Fibroblast of skin of abdomen (primary cell): ENCODE results near the gene METAP1D. TPM values are rescaled to one million over a fixed set of nuclear protein-coding genes. Genes with fewer than 3 reads are reported as not detected.
"Not testable (repeated sequence)": the region's sequence is repeated elsewhere in the genome, so short reads cannot be mapped to it uniquely, and the experiment has no call there.

Experiments used
- DNase-seq: peaks from one replicate; pipeline ENCODE4 v3.0.0-alpha.2; 2013
- polyA plus RNA-seq, 2 experiments: library from polyadenylated mRNA; unstranded; fragments of 120-200 nt; gene quantifications; one replicate each; pipeline ENCODE4 v1.2.1, GENCODE V29; 2013; ENCODE audit not compliant: insufficient read length in 2 of 2

METAP1D gene
- 8.2 TPM for polyA plus RNA-seq (2013, experiment 1 of 2; ENCODE audit: insufficient read length)
- 7.0 TPM for polyA plus RNA-seq (2013, experiment 2 of 2; ENCODE audit: insufficient read length)

GRCh38 chr2:171999604-172000469 lies at the start of gene METAP1D:
Gene METAP1D, plus strand, starts transcription at chr2:171999953. Its CDS starts 17 bp downstream, at chr2:171999970.
- DNase-seq: peak; percentile 90

- DNase-seq: no peak
These were observed 47.5 kb upstream of the METAP1D start for GRCh38 chr2:171952276-171952675.

- no peak for DNase-seq
These were observed 47.0 kb upstream of the METAP1D start for GRCh38 chr2:171952748-171953147.

GRCh38 chr2:171956135-171956825 lies 43.5 kb upstream of the METAP1D start:
- DNase-seq: no peak

- no peak for DNase-seq
These were observed 42.7 kb upstream of the METAP1D start for GRCh38 chr2:171957061-171957460.

- peak; percentile 69 for DNase-seq
These were observed 41.3 kb upstream of the METAP1D start for GRCh38 chr2:171958475-171958874.

GRCh38 chr2:171959998-171960397 lies 39.8 kb upstream of the METAP1D start:
- DNase-seq: no peak

GRCh38 chr2:171960570-171960969 lies 39.2 kb upstream of the METAP1D start:
- no peak for DNase-seq

- DNase-seq: no peak
These were observed 36.6 kb upstream of the METAP1D start for GRCh38 chr2:171963198-171963597.

GRCh38 chr2:171964308-171964707 lies 35.4 kb upstream of the METAP1D start:
- DNase-seq: no peak

- no peak for DNase-seq
These were observed 34.5 kb upstream of the METAP1D start for GRCh38 chr2:171965238-171965637.

GRCh38 chr2:171965661-171966060 lies 34.1 kb upstream of the METAP1D start:
- DNase-seq: no peak

- no peak for DNase-seq
These were observed 33.5 kb upstream of the METAP1D start for GRCh38 chr2:171966235-171966634.

GRCh38 chr2:171966688-171967087 lies 33.1 kb upstream of the METAP1D start:
- no peak for DNase-seq

GRCh38 chr2:171968509-171968908 lies 31.2 kb upstream of the METAP1D start:
- DNase-seq: no peak

GRCh38 chr2:171972329-171972982 lies 27.3 kb upstream of the METAP1D start:
- no peak for DNase-seq

- DNase-seq: no peak
These were observed 20.6 kb upstream of the METAP1D start for GRCh38 chr2:171979103-171979502.

GRCh38 chr2:171983924-171984323 lies 15.8 kb upstream of the METAP1D start:
- not testable (repeated sequence) for DNase-seq

- DNase-seq: no peak
These were observed 14.7 kb upstream of the METAP1D start for GRCh38 chr2:171985076-171985475.

GRCh38 chr2:171986778-171987177 lies 13.0 kb upstream of the METAP1D start:
- DNase-seq: no peak

- no peak for DNase-seq
These were observed 8.7 kb upstream of the METAP1D start for GRCh38 chr2:171991027-171991426.

- DNase-seq: no peak
These were observed 4.2 kb upstream of the METAP1D start for GRCh38 chr2:171995586-171995985.

- no peak for DNase-seq
These were observed 3.7 kb upstream of the METAP1D start for GRCh38 chr2:171996021-171996420.
